ENCODE measurements around the gene BLM.

The BLM gene

DNA sequence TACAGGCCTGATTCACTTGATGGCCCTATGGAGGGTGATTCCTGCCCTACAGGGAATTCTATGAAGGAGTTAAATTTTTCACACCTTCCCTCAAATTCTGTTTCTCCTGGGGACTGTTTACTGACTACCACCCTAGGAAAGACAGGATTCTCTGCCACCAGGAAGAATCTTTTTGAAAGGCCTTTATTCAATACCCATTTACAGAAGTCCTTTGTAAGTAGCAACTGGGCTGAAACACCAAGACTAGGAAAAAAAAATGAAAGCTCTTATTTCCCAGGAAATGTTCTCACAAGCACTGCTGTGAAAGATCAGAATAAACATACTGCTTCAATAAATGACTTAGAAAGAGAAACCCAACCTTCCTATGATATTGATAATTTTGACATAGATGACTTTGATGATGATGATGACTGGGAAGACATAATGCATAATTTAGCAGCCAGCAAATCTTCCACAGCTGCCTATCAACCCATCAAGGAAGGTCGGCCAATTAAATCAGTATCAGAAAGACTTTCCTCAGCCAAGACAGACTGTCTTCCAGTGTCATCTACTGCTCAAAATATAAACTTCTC is 43.6 kb downstream of the BLM start:
- TF ChIP-seq MAX (IDR thresholded peaks at IDR 0.05; ENCODE audit: low read depth, low read length) (no peak), POLR2A (IDR thresholded peaks at IDR 0.05; ENCODE audit: extremely low read depth, insufficient read length) (no peak), MYC (IDR thresholded peaks at IDR 0.05; ENCODE audit: low read depth, low read length) (no peak), CTCF (IDR thresholded peaks at IDR 0.05; ENCODE audit: low read depth, low read length) (no peak)
- DNase-seq (ENCODE audit: low read depth), result no peak
- no peak overlapping the region for H3K4me3 ChIP-seq (ENCODE audit: low read depth, low read length)

GRCh38 chr15:90761629-90762028 is 44.5 kb downstream of the BLM start:
- DNase-seq (ENCODE audit: low read depth), result peak; percentile 17
- H3K4me3 ChIP-seq (ENCODE audit: low read depth, low read length), result no peak overlapping the region
- TF ChIP-seq CTCF (IDR thresholded peaks at IDR 0.05; ENCODE audit: low read depth, low read length) (no peak), MAX (IDR thresholded peaks at IDR 0.05; ENCODE audit: low read depth, low read length) (no peak), MYC (IDR thresholded peaks at IDR 0.05; ENCODE audit: low read depth, low read length) (no peak), POLR2A (IDR thresholded peaks at IDR 0.05; ENCODE audit: extremely low read depth, insufficient read length) (no peak)

- peak; percentile 99 for TF ChIP-seq MYC (IDR thresholded peaks at IDR 0.05; ENCODE audit: low read depth, low read length)
- TF ChIP-seq POLR2A (IDR thresholded peaks at IDR 0.05; ENCODE audit: extremely low read depth, insufficient read length), result no peak
- peak; percentile 98 for TF ChIP-seq MAX (IDR thresholded peaks at IDR 0.05; ENCODE audit: low read depth, low read length)
- no peak for TF ChIP-seq CTCF (IDR thresholded peaks at IDR 0.05; ENCODE audit: low read depth, low read length)
- no peak overlapping the region for H3K4me3 ChIP-seq (ENCODE audit: low read depth, low read length)
- DNase-seq (ENCODE audit: low read depth), result peak; percentile 94
These were observed 45.0 kb downstream of the BLM start for GRCh38 chr15:90762109-90762508.

DNA sequence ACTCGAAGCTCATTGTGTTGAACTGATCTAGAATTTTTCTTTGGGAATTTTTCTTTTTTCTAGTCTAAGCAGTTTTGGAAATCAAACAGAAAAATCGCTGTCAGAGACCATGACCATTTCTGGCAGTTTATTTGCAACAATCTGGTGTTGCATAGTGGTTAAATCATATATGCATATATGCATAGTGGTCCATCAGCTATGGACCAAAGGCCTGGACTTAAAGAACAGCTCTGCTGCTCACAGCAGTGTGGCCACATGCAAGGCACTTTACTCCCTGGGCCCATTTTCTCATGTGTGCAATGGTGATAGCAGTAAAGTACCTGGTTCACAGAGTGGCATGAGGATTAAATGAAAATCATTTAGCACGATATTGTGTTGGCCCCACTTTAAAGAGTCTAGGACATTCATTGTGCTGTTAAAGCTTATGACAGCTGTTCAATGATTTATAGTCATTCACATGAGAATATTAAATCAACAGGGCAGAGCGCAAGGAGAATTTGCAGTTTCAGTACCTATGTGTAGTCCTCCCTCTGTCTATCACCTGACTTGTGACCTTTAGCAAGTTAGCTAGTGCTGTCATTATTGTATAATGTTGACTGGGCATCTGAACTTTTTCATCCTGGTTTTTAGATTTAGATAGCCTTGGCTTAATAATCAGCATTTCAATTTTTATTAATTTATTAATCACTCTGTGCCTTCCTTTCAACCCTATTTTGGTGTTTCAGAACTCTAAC is 46.4 kb downstream of the BLM start:
- TF ChIP-seq MYC (IDR thresholded peaks at IDR 0.05; ENCODE audit: low read depth, low read length), result no peak
- no peak for TF ChIP-seq CTCF (IDR thresholded peaks at IDR 0.05; ENCODE audit: low read depth, low read length)
- TF ChIP-seq MAX (IDR thresholded peaks at IDR 0.05; ENCODE audit: low read depth, low read length), result no peak
- no peak for TF ChIP-seq POLR2A (IDR thresholded peaks at IDR 0.05; ENCODE audit: extremely low read depth, insufficient read length)
- DNase-seq (ENCODE audit: low read depth), result no peak
- H3K4me3 ChIP-seq (ENCODE audit: low read depth, low read length), result no peak overlapping the region

DNA sequence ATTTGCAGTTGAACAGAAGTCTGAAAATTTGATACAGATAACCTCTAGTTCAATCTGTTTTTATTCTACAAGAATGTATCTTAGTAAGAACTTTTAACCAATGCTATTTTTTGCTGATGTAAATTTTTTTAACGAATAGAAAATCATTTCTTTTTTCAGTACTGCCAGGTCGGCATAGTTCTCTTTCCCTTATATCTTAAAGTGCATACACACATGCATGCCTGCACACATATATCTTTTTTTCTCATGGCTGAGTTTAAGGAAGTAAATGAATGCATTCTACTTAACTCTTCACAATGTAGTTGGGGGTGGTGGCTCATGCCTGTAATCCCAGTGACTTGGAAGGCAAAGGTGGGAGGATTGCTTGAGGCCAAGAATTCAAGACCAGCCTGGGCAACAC is 48.4 kb downstream of the BLM start:
- no peak for DNase-seq (ENCODE audit: low read depth)
- H3K4me3 ChIP-seq (ENCODE audit: low read depth, low read length), result no peak overlapping the region

More for the DNA sequence above, 48.4 kb downstream of the BLM start:
- TF ChIP-seq CTCF (IDR thresholded peaks at IDR 0.05; ENCODE audit: low read depth, low read length) (no peak), MYC (IDR thresholded peaks at IDR 0.05; ENCODE audit: low read depth, low read length) (no peak), MAX (IDR thresholded peaks at IDR 0.05; ENCODE audit: low read depth, low read length) (no peak), POLR2A (IDR thresholded peaks at IDR 0.05; ENCODE audit: extremely low read depth, insufficient read length) (no peak)

All from NB4 (cell line).